ENCODE data around the gene CD244. TPM values are rescaled to one million over a fixed set of nuclear protein-coding genes. Genes with fewer than 3 reads are reported as not detected.

Gene CD244
- total RNA-seq, 2 donors from 2014 or later = 0.78 to 2.2 TPM

- TF ChIP-seq, protein P1, sequence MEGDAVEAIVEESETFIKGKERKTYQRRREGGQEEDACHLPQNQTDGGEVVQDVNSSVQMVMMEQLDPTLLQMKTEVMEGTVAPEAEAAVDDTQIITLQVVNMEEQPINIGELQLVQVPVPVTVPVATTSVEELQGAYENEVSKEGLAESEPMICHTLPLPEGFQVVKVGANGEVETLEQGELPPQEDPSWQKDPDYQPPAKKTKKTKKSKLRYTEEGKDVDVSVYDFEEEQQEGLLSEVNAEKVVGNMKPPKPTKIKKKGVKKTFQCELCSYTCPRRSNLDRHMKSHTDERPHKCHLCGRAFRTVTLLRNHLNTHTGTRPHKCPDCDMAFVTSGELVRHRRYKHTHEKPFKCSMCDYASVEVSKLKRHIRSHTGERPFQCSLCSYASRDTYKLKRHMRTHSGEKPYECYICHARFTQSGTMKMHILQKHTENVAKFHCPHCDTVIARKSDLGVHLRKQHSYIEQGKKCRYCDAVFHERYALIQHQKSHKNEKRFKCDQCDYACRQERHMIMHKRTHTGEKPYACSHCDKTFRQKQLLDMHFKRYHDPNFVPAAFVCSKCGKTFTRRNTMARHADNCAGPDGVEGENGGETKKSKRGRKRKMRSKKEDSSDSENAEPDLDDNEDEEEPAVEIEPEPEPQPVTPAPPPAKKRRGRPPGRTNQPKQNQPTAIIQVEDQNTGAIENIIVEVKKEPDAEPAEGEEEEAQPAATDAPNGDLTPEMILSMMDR (IDR thresholded peaks at IDR 0.05) = peak; percentile 42
- H3K4me1 ChIP-seq (ENCODE audit: control insufficient read depth in 1 of 2, low read depth in 2 of 2) = no peaks in the 10 kb centered on the region
- H3K27me3 ChIP-seq (replicated peaks; ENCODE audit: insufficient read depth) = no peaks in the 10 kb centered on the region
- no peaks in the 10 kb centered on the region for H3K36me3 ChIP-seq
- H3K9me3 ChIP-seq = no peaks in the 10 kb centered on the region
- DNase-seq (ENCODE audit: low spot score) = no peak
- H3K27ac ChIP-seq = no peak overlapping the region
- H3K4me3 ChIP-seq = no peak overlapping the region
- no peak for ATAC-seq (ENCODE audit: insufficient number of reproducible peaks, low FRiP score, low read depth)
Observed at GRCh38 chr1:160830321-160831153, 32.1 kb downstream of the CD244 start.

DNA sequence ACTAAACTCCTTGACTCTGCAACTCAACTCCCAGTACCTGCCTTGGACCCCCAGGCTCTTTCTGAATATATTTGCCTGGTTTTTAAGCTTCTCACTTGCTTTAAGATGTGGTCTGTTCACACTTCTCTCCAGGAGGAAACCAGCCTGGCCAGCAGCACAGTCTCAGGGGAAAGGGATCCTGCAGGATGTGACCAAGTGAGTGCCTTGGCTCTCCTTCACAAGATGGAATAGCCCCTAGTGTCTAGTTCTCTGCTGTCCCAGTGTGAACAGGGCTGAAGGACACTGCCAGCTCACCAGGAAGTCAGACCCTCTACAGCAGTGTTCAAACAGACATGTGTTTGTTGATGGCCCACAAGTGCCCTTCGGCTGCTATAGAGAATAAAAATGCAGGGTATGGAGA lies 32.9 kb downstream of the CD244 start:
- Histone ChIP-seq H3K4me1 (ENCODE audit: control insufficient read depth in 1 of 2, low read depth in 2 of 2) (no peaks in the 10 kb centered on the region), H3K4me3 (no peak overlapping the region), H3K9me3 (no peaks in the 10 kb centered on the region), H3K36me3 (no peaks in the 10 kb centered on the region), H3K27ac (no peak overlapping the region), H3K27me3 (replicated peaks; ENCODE audit: insufficient read depth) (no peaks in the 10 kb centered on the region)
- DNase-seq (ENCODE audit: low spot score) (no peak), ATAC-seq (ENCODE audit: insufficient number of reproducible peaks, low FRiP score, low read depth) (no peak)
- TF ChIP-seq, protein P1 (IDR thresholded peaks at IDR 0.05) = no peak

GRCh38 chr1:160827418-160827817 lies 35.3 kb downstream of the CD244 start:
- no peak for ATAC-seq (ENCODE audit: insufficient number of reproducible peaks, low FRiP score, low read depth)
- DNase-seq (ENCODE audit: low spot score) = no peak
- TF ChIP-seq, protein P1 (IDR thresholded peaks at IDR 0.05) = no peak
- no peaks in the 10 kb centered on the region for H3K9me3 ChIP-seq
- H3K4me1 ChIP-seq (ENCODE audit: control insufficient read depth in 1 of 2, low read depth in 2 of 2) = no peaks in the 10 kb centered on the region
- no peaks in the 10 kb centered on the region for H3K27me3 ChIP-seq (replicated peaks; ENCODE audit: insufficient read depth)
- no peaks in the 10 kb centered on the region for H3K36me3 ChIP-seq
- no peak overlapping the region for H3K4me3 ChIP-seq
- H3K27ac ChIP-seq = no peak overlapping the region

- no peak for ATAC-seq (ENCODE audit: insufficient number of reproducible peaks, low FRiP score, low read depth)
Observed at GRCh38 chr1:160826546-160826945, 36.1 kb downstream of the CD244 start.

DNA sequence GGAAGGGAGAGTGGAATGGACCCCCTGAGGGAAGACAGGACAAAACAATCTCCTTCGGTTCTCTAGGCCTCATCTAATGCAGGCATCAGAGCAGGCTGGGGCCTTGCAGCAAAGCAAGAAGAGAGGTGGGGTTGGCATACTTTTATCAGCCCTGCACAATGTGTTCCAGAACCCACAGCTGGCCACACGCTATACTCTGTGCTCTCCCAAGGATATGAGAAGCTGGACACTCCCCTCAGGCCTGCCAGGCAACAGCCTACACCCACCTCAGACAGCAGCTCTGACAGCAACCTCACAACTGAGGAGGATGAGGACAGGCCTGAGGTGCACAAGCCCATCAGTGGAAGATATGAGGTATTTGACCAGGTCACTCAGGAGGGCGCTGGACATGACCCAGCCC lies 39.4 kb downstream of the CD244 start:
- H3K4me1 ChIP-seq (ENCODE audit: control insufficient read depth in 1 of 2, low read depth in 2 of 2) = no peaks in the 10 kb centered on the region
- no peaks in the 10 kb centered on the region for H3K36me3 ChIP-seq
- H3K4me3 ChIP-seq = no peak overlapping the region
- H3K9me3 ChIP-seq = no peaks in the 10 kb centered on the region
- TF ChIP-seq, protein P1 (IDR thresholded peaks at IDR 0.05) = no peak
- DNase-seq (ENCODE audit: low spot score) (no peak), ATAC-seq (ENCODE audit: insufficient number of reproducible peaks, low FRiP score, low read depth) (no peak)
- H3K27ac ChIP-seq = no peak overlapping the region
- no peaks in the 10 kb centered on the region for H3K27me3 ChIP-seq (replicated peaks; ENCODE audit: insufficient read depth)

More at GRCh38 chr1:160826546-160826945, 36.1 kb downstream of the CD244 start:
- Histone ChIP-seq H3K27ac (no peak overlapping the region), H3K27me3 (replicated peaks; ENCODE audit: insufficient read depth) (no peaks in the 10 kb centered on the region), H3K9me3 (no peaks in the 10 kb centered on the region), H3K4me1 (ENCODE audit: control insufficient read depth in 1 of 2, low read depth in 2 of 2) (no peaks in the 10 kb centered on the region), H3K36me3 (no peaks in the 10 kb centered on the region), H3K4me3 (no peak overlapping the region)
- no peak for DNase-seq (ENCODE audit: low spot score)
- TF ChIP-seq, protein P1 (IDR thresholded peaks at IDR 0.05) = no peak

Measured in thoracic aorta (tissue), 2 donors.